PC-9 (cell line): ENCODE results near the gene CLNK. TPM values are rescaled to one million over a fixed set of nuclear protein-coding genes. Genes with fewer than 3 reads are reported as not detected.

Experiments
- BruUV-seq: library from RNA; stranded (reverse); fragments of 400-500 nt; replicated peaks from 2 replicates; lab custom pipeline; 2021; lab: Mats Ljungman, UMichigan
- CTCF ChIA-PET: fragments of 300-600 bp; sonication (Branson Sonifier 250); formaldehyde crosslinking; loops from one replicate; lab custom pipeline; 2022; ENCODE audit warnings: antibody characterized with exemption; lab: Charles Lee
- POLR2A ChIA-PET: fragments of 300-600 bp; sonication (Branson Sonifier 250); formaldehyde crosslinking; loops from one replicate; lab custom pipeline; 2022; ENCODE audit warnings: antibody characterized with exemption; ENCODE audit not compliant: unreplicated experiment; lab: Charles Lee
- DNase-seq, 2 experiments: peaks; one replicate each; pipeline versions ENCODE4 v3.0.0 to v3.0.0-alpha.2; 2015 to 2022; ENCODE audit warnings: mixed read lengths in 1 of 2
- H2AFZ ChIP-seq: fragments of 200-600 bp; sonication (generic); 2 replicates; pipeline ENCODE4 v1.8.1; 2017; ENCODE audit warnings: antibody characterized with exemption
- H3F3A ChIP-seq: fragments of 200-600 bp; sonication (generic); 2 replicates; pipeline ENCODE4 v1.8.1; 2017; ENCODE audit warnings: antibody characterized with exemption, mild to moderate bottlenecking, low read depth; ENCODE audit not compliant: insufficient read depth
- H3K27ac ChIP-seq: fragments of 200-600 bp; sonication (generic); 2 replicates; pipeline ENCODE4 v1.6.1; 2016; ENCODE audit warnings: mixed run types
- H3K27me3 ChIP-seq: fragments of 200-600 bp; sonication (generic); 2 replicates; pipeline ENCODE4 v1.6.1; 2016; ENCODE audit warnings: low read depth, mixed run types; ENCODE audit not compliant: insufficient read depth
- H3K36me3 ChIP-seq: fragments of 200-600 bp; sonication (generic); 2 replicates; pipeline ENCODE4 v1.6.1; 2016; ENCODE audit warnings: low read depth, mixed run types
- H3K4me1 ChIP-seq: fragments of 200-600 bp; sonication (generic); replicated peaks from 2 replicates; pipeline ENCODE4 v1.6.1; 2016; ENCODE audit warnings: mixed run types; ENCODE audit not compliant: insufficient read depth
- H3K4me2 ChIP-seq: fragments of 200-600 bp; sonication (generic); 2 replicates; pipeline ENCODE4 v1.6.1; 2017; ENCODE audit warnings: mixed run types
- H3K4me3 ChIP-seq: fragments of 200-600 bp; sonication (generic); 2 replicates; pipeline ENCODE4 v1.6.1; 2016; ENCODE audit warnings: mixed run types
- H3K79me2 ChIP-seq: fragments of 200-600 bp; sonication (generic); 2 replicates; pipeline ENCODE4 v1.6.1; 2017; ENCODE audit warnings: low read depth, mixed run types
- H3K9me2 ChIP-seq: fragments of 200-600 bp; sonication (generic); 2 replicates; pipeline ENCODE4 v1.8.1; 2017; ENCODE audit warnings: mild to moderate bottlenecking; ENCODE audit not compliant: insufficient read depth
- H3K9me3 ChIP-seq: fragments of 200-600 bp; sonication (generic); 2 replicates; pipeline ENCODE4 v1.8.1; 2016; ENCODE audit warnings: low read depth; ENCODE audit not compliant: insufficient read depth
- H4K20me1 ChIP-seq: fragments of 200-600 bp; sonication (generic); 2 replicates; pipeline ENCODE4 v1.8.1; 2017; ENCODE audit not compliant: insufficient read depth
- CTCF ChIP-seq: fragments of 200-600 bp; sonication (generic); conservative IDR thresholded peaks from 2 replicates; pipeline ENCODE4 v1.6.1; 2017; ENCODE audit warnings: mixed run types, antibody characterized with exemption, mild to moderate bottlenecking, moderate library complexity
- EZH2 ChIP-seq: fragments of 200-600 bp; sonication (generic); IDR thresholded peaks from 2 replicates; pipeline ENCODE4 v1.8.0; 2017; ENCODE audit warnings: antibody characterized with exemption, low read depth
- intact Hi-C: fragments of 100-400 bp; cut with micrococcal nuclease; formaldehyde crosslinking; loops from one replicate; pipeline ENCODE4 v1.10.0; 2022; ENCODE audit not compliant: unreplicated experiment
- total RNA-seq: library from RNA; stranded (reverse); gene quantifications from 2 replicates; pipeline ENCODE4 v1.2.3, GENCODE V29; 2021

The CLNK gene
- total RNA-seq, 1 experiment from 2014 or later = not detected

- no peak overlapping the region for H3K4me2 ChIP-seq
- H2AFZ ChIP-seq = no peak overlapping the region
- TF ChIP-seq CTCF (no peak), EZH2 (no peak)
- H3F3A ChIP-seq = no peaks in the 10 kb centered on the region
- no peak overlapping the region for H3K4me3 ChIP-seq
- no peaks in the 10 kb centered on the region for H3K36me3 ChIP-seq
- no TSS peak for BruUV-seq
- H3K27me3 ChIP-seq = no peaks in the 10 kb centered on the region
- no peaks in the 10 kb centered on the region for H4K20me1 ChIP-seq
- no peaks in the 10 kb centered on the region for H3K9me3 ChIP-seq
- no peaks in the 10 kb centered on the region for H3K4me1 ChIP-seq
- intact Hi-C loops = no loop called here
- no peaks in the 10 kb centered on the region for H3K79me2 ChIP-seq
- no peaks in the 10 kb centered on the region for H3K9me2 ChIP-seq
- H3K27ac ChIP-seq = no peak overlapping the region
- ChIA-PET POLR2A (no interaction called here), CTCF (no interaction called here)
- DNase-seq = no peak
Measured at GRCh38 chr4:10569491-10569890, 115.1 kb downstream of the CLNK start.

- Histone ChIP-seq H4K20me1 (no peaks in the 10 kb centered on the region), H3F3A (no peaks in the 10 kb centered on the region), H3K4me1 (no peaks in the 10 kb centered on the region), H3K9me3 (no peaks in the 10 kb centered on the region), H3K4me3 (no peak overlapping the region), H3K4me2 (no peak overlapping the region), H3K27me3 (no peaks in the 10 kb centered on the region), H3K79me2 (no peaks in the 10 kb centered on the region), H3K9me2 (no peaks in the 10 kb centered on the region), H3K27ac (no peak overlapping the region), H2AFZ (no peak overlapping the region), H3K36me3 (no peaks in the 10 kb centered on the region)
- ChIA-PET POLR2A (no interaction called here), CTCF (no interaction called here)
- DNase-seq = no peak
- TF ChIP-seq EZH2 (no peak), CTCF (no peak)
- no TSS peak for BruUV-seq
- intact Hi-C loops = no loop called here
Measured at GRCh38 chr4:10567766-10568165, 116.8 kb downstream of the CLNK start.

- Histone ChIP-seq H3F3A (no peaks in the 10 kb centered on the region), H3K9me3 (no peaks in the 10 kb centered on the region), H3K36me3 (no peaks in the 10 kb centered on the region), H3K9me2 (no peaks in the 10 kb centered on the region), H3K4me1 (no peaks in the 10 kb centered on the region), H3K4me3 (no peak overlapping the region), H3K79me2 (no peaks in the 10 kb centered on the region), H3K27ac (no peak overlapping the region), H4K20me1 (no peaks in the 10 kb centered on the region), H3K4me2 (no peak overlapping the region), H3K27me3 (no peaks in the 10 kb centered on the region), H2AFZ (no peak overlapping the region)
- TF ChIP-seq CTCF (no peak), EZH2 (no peak)
- no peak for DNase-seq
- ChIA-PET POLR2A (no interaction called here), CTCF (no interaction called here)
- no TSS peak for BruUV-seq
- intact Hi-C loops = no loop called here
Measured at GRCh38 chr4:10565166-10565780, 119.3 kb downstream of the CLNK start.
